ENCODE results near the gene PLEKHM3.

GRCh38 chr2:207960090-207960489 is 65.2 kb downstream of the PLEKHM3 start:
- TF ChIP-seq EP300 (IDR thresholded peaks at IDR 0.05; ENCODE audit: borderline replicate concordance) (no peak), FOXM1 (IDR thresholded peaks at IDR 0.05; ENCODE audit: borderline replicate concordance, low read depth) (no peak), MAX (IDR thresholded peaks at IDR 0.05) (no peak)
